Activated T-cell treated with anti-CD3 and anti-CD28 coated beads for 48 hours (primary cell): ENCODE measurements around the gene PPP1R1C.
A peak's percentile ranks its signal among the peaks of the same experiment; 100 is the strongest.

Experiments
- DNase-seq: peaks from one replicate; pipeline ENCODE4 v3.0.0-alpha.2; 2020; ENCODE audit warnings: low read depth

Gene PPP1R1C

GRCh38 chr2:181972431-181973170 is 13.1 kb upstream of the PPP1R1C start:
- DNase-seq = no peak

GRCh38 chr2:181973171-181973783 is 12.4 kb upstream of the PPP1R1C start:
- no peak for DNase-seq

- peak; percentile 22 for DNase-seq
These were observed 7.8 kb upstream of the PPP1R1C start for GRCh38 chr2:181977661-181978350.

- no peak for DNase-seq
These were observed 7.1 kb upstream of the PPP1R1C start for GRCh38 chr2:181978351-181979150.

GRCh38 chr2:181984060-181984459 is 1.6 kb upstream of the PPP1R1C start:
- DNase-seq = no peak

- no peak for DNase-seq
These were observed 630 bp upstream of the PPP1R1C start for GRCh38 chr2:181984814-181985631.

- DNase-seq = no peak
These were observed 2.7 kb downstream of the PPP1R1C start for GRCh38 chr2:181988154-181988924.

- no peak for DNase-seq
These were observed 3.4 kb downstream of the PPP1R1C start for GRCh38 chr2:181989099-181989498.

GRCh38 chr2:181991171-181991885 is 5.7 kb downstream of the PPP1R1C start:
- no peak for DNase-seq

GRCh38 chr2:181992776-181993175 is 7.1 kb downstream of the PPP1R1C start:
- DNase-seq = no peak

- DNase-seq = no peak
These were observed 9.6 kb downstream of the PPP1R1C start for GRCh38 chr2:181995289-181995688.

GRCh38 chr2:181998041-181998835 is 12.6 kb downstream of the PPP1R1C start:
- no peak for DNase-seq

GRCh38 chr2:181998891-181999654 is 13.4 kb downstream of the PPP1R1C start:
- no peak for DNase-seq

GRCh38 chr2:181999911-182000310 is 14.3 kb downstream of the PPP1R1C start:
- DNase-seq = no peak

GRCh38 chr2:182004945-182005520 is 19.4 kb downstream of the PPP1R1C start:
- no peak for DNase-seq

GRCh38 chr2:182006595-182007341 is 21.1 kb downstream of the PPP1R1C start:
- DNase-seq = no peak

GRCh38 chr2:182014284-182014683 is 28.6 kb downstream of the PPP1R1C start:
- DNase-seq = no peak
